ENCODE measurements around the gene TMEM119.
"Not testable (repeated sequence)": the region's sequence is repeated elsewhere in the genome, so short reads cannot be mapped to it uniquely, and the experiment has no call there.

TMEM119 gene

DNA sequence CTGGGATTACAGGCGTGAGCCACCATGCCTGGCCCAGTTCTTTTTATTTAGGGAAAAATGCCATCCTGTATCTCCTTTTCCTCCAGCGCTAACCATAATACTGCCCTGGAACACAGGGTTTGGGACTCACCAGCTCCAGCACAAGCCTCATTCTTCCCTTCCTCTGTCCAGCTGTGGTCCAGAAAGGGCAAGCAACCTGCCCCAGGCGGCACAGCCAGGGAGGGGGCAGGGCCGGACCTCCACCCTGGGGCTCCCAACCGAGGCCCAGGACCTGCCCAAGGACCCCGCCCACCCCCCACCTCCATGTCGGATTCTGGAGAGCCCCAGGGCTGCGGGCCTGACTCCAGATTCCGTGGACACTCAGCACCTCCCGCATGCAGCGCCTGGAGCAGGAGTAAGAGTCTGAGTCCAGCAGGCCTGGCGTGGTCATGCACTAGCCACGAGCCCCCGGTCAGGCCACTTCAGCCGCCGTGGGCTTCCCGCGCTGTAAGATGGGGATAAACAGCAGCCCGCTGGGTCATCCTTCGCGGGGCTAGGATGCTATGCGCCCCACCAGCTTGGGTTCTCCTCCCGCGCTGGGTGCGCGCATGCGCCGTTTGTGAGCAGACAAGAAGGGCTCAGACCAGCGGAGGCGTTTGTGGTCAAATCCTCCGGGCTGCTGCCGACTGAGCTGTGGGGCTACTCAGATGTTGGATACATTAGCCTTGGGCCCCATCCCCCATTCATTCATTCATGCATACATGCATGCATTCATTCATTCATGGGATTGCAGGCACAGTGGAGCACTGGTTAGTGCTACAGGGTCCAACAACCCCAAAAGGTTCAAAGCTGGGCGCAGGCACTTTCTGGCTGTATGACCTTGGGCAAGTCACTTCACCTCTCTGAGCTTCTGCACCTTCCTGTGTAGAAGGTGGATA is 16.3 kb downstream of the TMEM119 start:
- DNase-seq, result no peak

DNA sequence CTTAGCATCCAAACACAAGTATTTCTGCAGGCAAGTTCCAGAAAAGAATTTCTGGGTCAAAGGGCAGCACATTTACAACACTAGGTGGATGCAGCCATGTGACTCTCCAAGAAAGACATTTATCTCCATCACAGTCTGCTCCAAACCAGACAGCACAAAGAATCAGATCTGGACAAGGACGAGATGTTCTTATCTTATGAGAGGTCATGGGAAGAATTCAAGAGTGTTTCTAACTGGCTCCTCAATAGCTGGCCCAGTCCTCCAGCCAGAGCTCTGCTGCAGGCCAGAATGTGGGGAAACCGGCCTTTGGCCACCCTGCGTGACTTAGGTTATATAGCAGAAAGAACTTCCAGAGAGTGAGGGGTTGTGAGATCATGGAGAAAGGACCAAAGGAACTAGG is 17.4 kb downstream of the TMEM119 start:
- no peak for DNase-seq

DNA sequence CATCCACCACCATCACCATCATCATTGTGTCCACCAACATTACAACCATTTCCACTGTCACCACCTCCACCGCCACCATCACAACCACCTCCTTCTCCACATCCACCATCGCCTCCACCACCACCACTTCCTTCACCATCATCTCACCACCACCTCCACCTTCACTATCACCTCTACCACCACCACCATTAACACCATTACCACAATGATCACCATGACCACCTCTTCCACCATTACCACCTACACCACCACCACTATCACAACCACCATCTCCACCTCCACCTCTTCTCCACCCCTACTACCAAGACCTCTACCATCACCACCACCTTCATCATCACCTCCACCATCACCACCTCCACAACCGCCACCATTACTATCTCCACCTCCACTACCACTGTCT is 19.1 kb downstream of the TMEM119 start:
- DNase-seq, result no peak

GRCh38 chr12:108578264-108578663 is 19.6 kb downstream of the TMEM119 start:
- DNase-seq, result no peak

GRCh38 chr12:108577458-108577857 is 20.4 kb downstream of the TMEM119 start:
- no peak for DNase-seq

GRCh38 chr12:108576660-108577234 is 21.1 kb downstream of the TMEM119 start:
- no peak for DNase-seq

- no peak for DNase-seq
Measured at GRCh38 chr12:108575199-108575912, 22.5 kb downstream of the TMEM119 start.

- DNase-seq, result not testable (repeated sequence)
Measured at GRCh38 chr12:108574276-108574675, 23.6 kb downstream of the TMEM119 start.

GRCh38 chr12:108573317-108573716 is 24.6 kb downstream of the TMEM119 start:
- no peak for DNase-seq

DNA sequence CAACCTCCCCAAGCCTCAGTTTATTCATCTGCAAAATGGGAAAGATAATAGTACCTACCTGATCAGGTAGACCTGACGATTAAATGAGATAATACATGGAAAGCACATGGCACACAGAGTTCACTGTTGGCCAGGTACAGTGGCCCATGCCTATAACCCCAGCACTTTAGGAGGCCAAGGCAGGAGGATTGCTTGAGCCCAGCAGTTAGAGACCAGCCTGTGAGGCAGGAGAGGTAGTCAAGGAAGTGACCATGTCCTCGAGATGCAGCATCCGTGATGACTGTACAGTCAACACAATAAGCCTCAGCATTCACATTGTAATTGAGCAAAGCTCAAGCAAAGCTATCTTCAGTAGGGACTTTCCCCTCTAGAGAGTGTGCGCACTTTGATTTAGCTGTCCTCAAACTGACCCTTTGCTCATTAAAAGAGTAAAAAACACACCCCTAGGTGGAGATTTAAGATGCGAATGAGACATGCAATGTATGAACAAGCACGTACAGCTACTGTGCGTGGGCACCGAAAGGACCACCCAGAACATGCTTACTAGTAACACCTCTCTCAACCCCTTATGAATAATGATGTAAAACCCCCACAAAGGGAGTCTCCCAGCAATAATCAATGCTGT is 25.6 kb downstream of the TMEM119 start:
- DNase-seq, result no peak

DNA sequence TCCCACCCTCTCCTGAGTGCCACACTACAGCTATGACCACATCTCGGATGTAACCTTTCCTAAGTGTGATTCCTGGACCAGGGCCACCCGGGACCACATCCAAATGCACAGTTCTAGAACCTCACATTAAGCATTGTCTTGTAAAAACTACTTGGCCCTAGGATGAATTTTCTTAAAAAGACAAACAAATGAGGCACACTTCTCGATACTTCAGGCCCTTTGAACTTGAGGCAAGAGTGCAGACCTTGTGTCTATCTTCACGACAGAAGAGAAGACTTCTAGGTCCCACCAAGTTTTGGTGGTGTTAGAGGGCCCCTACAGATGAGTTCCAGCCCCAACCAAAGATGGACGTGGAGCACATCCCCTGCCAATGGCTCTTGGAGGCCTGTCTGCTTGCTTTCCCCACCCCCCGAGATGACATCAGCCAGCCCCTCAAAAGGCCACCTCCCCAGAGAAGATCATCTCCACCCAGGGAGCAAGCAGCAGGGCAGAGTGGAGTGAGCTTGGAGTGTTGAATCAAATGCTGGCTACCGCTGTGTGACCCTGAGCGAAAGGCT is 26.2 kb downstream of the TMEM119 start:
- no peak for DNase-seq

GRCh38 chr12:108570743-108571608 is 26.9 kb downstream of the TMEM119 start:
- no peak for DNase-seq

GRCh38 chr12:108568338-108569154 is 29.3 kb downstream of the TMEM119 start:
- no peak for DNase-seq

DNA sequence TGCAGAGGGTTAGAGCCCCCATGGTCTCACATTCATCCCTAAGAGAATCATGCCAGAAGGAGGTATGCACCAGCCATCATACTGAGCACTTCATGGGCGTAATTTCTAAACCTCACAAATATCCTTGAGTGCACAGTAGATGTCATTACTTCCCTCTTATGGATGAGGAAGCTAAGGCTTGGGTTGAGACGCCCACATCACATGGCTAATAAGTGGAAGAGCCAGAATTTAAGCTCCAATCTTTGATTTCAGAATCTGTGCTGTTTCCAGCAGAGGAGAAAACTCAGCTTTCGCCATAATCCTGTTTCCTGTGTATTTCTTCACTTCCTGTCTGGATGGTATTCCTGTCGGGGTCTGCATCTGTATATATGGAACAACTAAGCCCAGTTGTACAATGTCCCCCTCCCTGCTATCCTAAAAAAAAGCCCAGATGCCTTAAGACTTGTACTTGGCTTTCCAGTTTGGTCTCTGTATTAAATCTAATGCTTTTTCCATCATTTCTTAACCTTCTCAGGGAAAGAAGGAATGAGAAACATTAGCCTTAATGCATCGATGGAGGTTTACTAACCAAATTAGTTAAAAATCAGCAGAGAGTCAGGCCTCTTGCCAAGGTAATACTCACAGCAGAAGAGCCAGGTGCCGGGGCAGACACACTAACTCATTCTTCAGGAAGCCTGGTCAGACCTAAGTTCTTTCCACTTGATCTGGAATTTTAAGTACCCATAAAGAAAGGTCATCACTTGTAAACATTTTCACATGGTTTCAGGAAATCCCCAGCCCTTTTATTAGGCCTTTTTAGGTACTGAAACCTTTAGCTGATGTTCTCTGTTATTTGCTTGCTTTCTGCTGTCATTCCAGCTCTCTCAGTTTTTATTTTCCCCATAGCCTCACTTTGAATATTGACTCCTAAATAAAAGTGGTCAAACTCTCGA is 30.2 kb downstream of the TMEM119 start:
- DNase-seq, result no peak

GRCh38 chr12:108566452-108566851 is 31.4 kb downstream of the TMEM119 start:
- DNase-seq, result no peak

DNA sequence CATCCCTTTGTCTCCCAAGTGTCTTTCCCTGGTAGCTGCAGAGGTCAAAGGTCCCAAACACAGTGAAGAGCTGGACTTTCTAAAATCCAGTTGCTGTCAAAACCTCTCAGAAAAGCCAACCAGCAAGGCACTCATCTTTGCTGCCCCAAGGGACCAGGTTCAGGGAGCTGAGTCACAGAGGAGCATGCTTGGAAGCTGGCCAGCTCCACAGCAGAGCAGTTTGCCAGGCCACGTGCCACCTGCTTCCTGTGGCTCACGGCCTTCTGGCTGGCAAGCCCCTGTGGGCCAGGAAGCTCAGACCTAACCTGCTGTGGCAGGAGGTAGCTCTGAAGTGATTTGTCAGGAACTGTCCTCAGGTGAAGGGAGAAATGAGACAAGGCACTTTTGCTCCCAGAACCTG is 31.9 kb downstream of the TMEM119 start:
- peak; percentile 84 for DNase-seq

GRCh38 chr12:108565146-108565545 is 32.7 kb downstream of the TMEM119 start:
- DNase-seq, result no peak

DNA sequence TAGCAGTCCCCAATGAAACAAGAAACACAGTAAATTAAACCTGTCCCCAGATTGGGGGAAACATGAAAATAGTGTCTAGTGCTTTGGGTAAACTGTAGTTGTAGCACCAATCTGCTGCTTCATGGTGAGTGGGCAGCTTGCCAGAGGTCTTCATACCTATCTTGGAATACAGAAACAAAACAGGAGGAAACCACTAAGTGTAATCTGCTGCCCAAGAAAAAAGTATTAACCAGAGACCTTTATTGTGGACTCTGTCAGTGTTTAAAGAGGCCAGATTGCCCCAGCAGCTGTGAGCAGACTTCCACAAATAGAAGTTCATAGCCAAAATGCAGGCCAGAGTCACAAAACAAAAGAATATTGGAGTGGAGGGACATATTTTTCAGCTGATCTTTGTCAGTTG is 33.2 kb downstream of the TMEM119 start:
- DNase-seq, result no peak

- DNase-seq, result no peak
Measured at GRCh38 chr12:108563804-108564151, 34.1 kb downstream of the TMEM119 start.

All from NCI-H1105 (cell line).